ENCODE results near the gene CCNB3. TPM values are rescaled to one million over a fixed set of nuclear protein-coding genes. Genes with fewer than 3 reads are reported as not detected.
"Not testable (repeated sequence)": the region's sequence is repeated elsewhere in the genome, so short reads cannot be mapped to it uniquely, and the experiment has no call there.

The CCNB3 gene
- 0.78 TPM for total RNA-seq

GRCh38 chrX:50204364-50204899 is at the start of gene CCNB3:
TSS of gene CCNB3 (plus strand) at chrX:50204765. CDS start at chrX:50285164, 80,399 bp downstream.
- peak; percentile 71 for DNase-seq (ENCODE audit: low spot score)

- no peak for DNase-seq (ENCODE audit: low spot score)
These were observed 46.9 kb upstream of the CCNB3 start for GRCh38 chrX:50157545-50158135.

DNA sequence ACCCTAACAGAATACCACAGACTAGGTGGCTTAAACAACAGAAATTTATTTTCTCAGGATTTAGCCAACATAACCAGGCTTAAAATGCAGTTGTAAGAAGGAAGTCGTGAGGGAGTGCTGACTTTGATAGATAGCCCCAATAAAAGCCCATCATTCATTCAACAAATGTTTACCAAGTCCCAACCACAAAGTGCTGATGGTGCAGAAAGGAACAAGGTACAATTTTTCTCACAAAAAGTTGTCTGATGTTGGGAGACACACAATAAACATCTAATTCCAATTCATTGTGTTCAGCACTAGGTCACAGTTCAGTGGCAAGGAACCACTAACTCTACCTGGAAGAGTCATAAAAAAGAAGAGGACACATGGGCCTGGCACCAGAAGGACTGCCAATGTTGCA is 46.0 kb upstream of the CCNB3 start:
- DNase-seq (ENCODE audit: low spot score): no peak

DNA sequence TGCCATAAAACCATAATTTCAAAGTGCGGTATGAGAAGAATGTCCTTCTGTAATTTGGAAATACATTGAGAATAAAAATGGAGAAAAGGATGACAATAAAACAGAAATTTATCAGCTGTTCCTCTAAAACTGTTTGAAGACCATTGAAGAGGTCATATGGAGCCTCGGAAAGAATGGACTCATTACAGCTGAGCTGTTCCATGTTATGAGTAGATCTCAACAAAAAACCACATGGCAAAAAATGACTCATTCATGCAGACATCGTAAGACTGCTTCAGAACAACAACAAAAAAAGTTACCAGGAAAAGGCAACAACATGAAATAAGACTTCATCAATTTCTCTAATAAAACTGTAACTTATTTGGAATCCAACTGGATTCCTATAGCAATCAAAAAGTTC is 43.4 kb upstream of the CCNB3 start:
- no peak for DNase-seq (ENCODE audit: low spot score)

DNA sequence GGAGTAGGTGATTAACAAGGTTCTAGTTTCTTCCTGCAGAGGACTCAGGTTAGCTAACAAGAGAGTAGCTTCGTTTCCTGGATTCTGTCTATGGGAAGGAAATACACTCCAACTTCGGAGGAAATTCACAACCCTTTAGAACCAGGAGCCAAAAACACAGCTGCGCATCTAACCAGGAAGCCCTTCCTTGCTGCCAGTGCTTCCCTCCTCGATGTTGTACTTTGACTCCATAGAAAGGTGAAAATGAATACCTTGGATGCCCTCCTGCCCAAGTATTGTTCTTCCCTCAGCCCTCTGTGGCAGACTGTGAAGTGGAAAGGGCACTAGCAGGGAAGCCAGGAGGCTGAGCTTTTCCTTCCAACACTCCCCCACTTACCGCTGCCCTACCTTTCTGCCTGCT is 38.8 kb upstream of the CCNB3 start:
- DNase-seq (ENCODE audit: low spot score): no peak

DNA sequence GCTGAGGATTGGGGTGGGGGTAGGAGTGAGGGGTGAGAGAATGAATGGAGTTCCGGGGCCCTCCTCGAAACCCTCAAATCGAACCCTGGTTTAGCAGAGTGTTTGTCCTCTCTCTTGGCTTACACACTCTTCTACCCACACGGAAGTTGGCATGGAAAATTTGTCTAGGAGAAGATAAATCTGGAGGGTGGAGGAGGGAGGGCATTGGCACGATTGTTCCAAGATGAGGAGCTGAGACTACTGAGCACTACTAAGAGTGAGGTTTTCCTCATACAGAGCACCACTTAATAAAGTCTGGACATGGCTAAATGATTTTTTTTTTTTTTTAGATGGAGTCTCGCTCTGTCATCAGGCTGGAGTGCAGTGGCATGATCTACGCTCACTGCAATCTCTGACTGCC is 37.2 kb upstream of the CCNB3 start:
- DNase-seq (ENCODE audit: low spot score): no peak

GRCh38 chrX:50168241-50168687 is 36.3 kb upstream of the CCNB3 start:
- no peak for DNase-seq (ENCODE audit: low spot score)

GRCh38 chrX:50169717-50170116 is 34.8 kb upstream of the CCNB3 start:
- no peak for DNase-seq (ENCODE audit: low spot score)

DNA sequence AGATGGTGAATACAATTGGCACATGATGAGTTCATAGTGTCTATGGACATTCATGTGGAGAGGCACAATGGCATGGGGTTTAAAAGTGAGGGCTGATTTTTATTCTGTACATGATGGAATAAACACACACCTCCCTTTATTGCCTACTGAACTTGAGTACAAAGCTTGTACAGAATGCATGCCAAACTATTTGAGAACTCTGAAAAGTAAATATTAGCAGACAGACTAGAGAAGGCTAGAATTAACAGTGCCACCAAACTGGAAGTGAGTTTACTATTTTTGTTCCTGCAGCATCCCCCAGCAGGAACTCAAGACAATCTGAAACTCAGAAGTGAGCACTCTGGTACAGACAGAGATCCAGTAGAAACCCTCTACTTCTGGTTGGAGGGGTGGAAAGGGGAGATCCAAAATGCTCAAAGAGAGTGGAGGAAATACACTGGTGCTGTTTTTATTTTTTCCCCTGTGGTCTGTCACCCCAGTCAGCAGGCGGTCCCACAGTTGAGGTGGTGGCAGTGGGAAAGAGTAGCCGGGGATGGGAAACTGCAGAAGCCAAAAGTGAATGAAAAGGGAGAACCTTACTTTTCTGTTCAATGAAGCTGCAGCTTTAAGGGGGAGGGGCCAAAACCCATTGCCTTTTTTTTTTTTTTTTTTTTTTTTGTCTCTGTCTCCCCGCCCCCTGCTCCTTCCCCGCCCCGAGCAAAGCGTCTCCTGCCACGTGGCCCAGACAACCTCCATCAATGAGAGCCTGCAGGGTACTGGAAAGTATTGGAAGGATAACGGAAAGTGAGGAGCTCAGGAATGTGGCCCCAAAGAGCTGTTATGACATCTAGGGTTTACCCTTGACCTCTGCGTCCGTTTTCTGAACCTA is 24.3 kb upstream of the CCNB3 start:
- no peak for DNase-seq (ENCODE audit: low spot score)

GRCh38 chrX:50183891-50184290 is 20.7 kb upstream of the CCNB3 start:
- no peak for DNase-seq (ENCODE audit: low spot score)

DNA sequence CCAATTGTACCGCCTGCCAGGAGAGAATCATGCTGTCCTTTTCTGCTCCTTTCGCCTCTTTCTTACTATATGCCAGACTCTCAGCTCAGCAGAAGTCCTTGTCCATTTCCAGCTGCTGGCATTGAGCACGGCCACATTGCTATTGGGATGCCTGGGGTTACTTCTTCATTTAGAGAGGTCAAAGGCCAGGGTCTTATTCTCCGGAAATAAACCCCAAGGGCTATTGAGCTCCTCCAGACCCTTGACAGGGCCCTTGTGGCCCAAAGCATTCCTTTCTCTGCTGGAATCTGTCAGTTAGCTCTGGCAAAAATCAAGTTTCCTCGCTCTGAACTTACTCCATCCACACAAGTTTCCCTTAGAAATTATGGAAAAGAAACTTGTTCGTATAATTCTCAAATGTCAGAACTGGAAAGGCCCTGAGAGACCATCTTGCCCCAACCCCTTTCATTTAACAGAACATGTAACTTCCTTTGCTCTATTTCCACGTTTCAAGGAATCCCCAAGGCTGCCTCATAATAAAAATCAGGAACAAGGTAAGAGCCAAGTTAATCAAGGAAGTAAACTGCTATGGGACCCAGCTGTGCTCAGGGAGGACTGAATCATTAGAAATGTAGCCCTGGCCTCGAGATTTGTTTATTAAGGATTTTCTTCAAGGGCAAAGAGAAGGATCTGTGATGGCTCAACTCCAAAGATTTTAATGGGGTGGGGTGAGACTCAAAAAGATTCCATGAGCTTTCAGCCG is 15.5 kb upstream of the CCNB3 start:
- no peak for DNase-seq (ENCODE audit: low spot score)

- DNase-seq (ENCODE audit: low spot score): no peak
These were observed 6.2 kb upstream of the CCNB3 start for GRCh38 chrX:50198348-50198747.

DNA sequence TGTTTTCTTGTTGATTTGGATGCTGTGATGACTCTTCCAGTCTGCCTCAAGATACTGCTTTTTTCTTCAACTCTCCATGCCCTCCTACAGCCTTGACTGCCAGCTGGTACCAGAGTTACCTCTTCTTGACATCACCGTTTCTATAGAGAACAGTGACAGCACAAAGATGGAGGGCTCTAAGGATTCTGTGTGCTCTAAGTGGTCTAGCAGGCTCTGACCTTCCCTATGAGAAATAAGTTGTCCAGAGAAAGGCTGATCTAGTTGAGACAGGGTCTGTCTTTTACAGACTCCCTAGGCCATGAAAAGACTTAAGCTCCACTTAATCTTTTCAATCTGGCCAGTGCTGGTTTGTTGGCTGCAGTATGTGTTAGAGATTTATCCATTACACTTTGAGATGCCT is 3.7 kb upstream of the CCNB3 start, which contains the start of gene AKAP4:
Gene AKAP4, minus strand, starts transcription at position 101 of the 400 bp plus-strand sequence. CDS start 118 bp downstream, outside the sequence.
- DNase-seq (ENCODE audit: low spot score): no peak

- DNase-seq (ENCODE audit: low spot score): no peak
These were observed 2.0 kb upstream of the CCNB3 start for GRCh38 chrX:50202539-50202938.

DNA sequence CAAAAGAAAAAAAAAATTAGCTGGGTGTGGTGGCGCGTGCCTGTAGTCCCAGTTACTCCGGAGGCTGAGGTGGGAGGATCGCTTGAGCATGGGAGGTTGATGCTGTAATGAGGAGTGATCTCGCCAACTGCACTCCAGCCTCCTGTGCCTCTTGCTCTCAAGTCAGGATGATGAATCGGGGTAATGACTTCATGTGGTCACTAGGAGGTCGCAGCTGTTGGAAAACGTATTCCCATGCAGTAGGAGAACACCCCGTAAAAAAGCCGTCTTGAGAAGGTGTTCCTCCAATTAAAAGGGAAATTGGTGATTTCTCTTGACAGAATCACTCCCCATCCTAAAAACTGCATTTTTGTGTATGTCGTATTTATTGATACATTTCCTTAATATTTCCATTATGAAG is 2.2 kb downstream of the CCNB3 start:
- DNase-seq (ENCODE audit: low spot score): no peak

GRCh38 chrX:50211510-50211909 is 6.9 kb downstream of the CCNB3 start:
- DNase-seq (ENCODE audit: low spot score): no peak

- no peak for DNase-seq (ENCODE audit: low spot score)
These were observed 76.7 kb downstream of the CCNB3 start for GRCh38 chrX:50281253-50281652.

GRCh38 chrX:50327235-50327634 is 122.7 kb downstream of the CCNB3 start:
- no peak for DNase-seq (ENCODE audit: low spot score)

DNA sequence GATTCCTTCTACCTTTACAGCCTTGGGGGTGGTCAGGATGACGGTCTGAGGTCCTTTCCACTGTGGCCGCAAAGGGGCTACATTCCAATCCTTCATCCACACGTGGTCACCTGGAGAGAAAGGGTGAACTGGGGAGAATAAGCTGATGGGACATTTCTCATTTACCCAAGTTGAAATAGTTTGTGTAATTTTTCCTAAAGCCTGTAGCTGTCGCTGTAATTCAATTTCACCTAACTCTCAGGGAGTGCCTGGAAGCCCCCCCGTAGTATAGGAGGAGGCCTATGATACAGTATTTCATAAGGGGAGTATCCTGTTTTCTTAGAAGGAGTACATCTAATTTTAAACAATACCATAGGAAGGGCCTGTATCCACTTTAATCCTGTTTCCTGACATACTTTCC is 128.1 kb downstream of the CCNB3 start:
- not testable (repeated sequence) for DNase-seq (ENCODE audit: low spot score)

GRCh38 chrX:50333308-50333707 is 128.7 kb downstream of the CCNB3 start:
- no peak for DNase-seq (ENCODE audit: low spot score)

DNA sequence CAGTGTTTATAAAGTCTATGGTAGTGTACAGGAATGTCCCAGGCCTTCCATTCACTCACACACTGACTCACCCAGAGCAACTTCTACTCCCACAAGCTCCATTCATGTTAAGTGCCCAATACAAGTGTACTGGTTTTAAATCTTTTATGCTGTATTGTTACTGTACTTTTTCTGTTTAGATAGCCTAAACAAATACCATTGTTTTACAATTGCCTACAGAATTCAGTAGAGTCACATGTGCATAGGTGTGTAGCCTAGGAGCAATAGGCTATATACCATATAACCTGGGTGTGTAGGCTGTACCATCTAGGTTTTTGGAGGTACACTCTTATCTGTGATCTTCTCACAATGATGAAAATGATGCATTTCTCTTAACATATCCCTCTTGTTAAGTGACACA is 139.4 kb downstream of the CCNB3 start:
- no peak for DNase-seq (ENCODE audit: low spot score)

DNA sequence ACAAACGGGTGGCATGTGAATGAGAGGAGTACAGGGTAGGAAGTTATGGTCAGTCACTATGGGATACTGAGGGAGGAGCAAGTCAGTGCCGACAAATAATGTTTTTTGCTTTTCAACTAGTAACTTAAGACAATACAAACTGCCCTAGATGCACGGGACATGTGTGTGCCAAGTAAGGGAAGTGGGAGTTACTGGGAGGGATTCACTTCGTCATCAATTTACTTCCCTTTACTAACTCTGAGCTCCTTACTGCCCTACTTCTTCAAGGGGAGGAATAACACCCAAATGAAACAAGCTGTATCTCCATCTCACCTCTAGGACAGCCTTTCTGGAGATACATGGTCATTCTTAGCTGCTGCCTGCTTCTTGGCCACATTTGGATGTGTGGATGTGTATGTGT is 168.4 kb downstream of the CCNB3 start:
- no peak for DNase-seq (ENCODE audit: low spot score)
